ENCODE data around the gene NCR3LG1. TPM values are rescaled to one million over a fixed set of nuclear protein-coding genes. Genes with fewer than 3 reads are reported as not detected.

The NCR3LG1 gene
- polyA plus RNA-seq, 1 of the 3 experiments (the other 2 are of a cell fraction): 0.67 TPM

- Histone ChIP-seq H3K27me3 (ENCODE audit: insufficient read depth) (no peaks in the 10 kb centered on the region), H3F3A (replicated peaks; ENCODE audit: insufficient read depth) (no peaks in the 10 kb centered on the region), H3K79me2 (ENCODE audit: insufficient read depth) (no peaks in the 10 kb centered on the region), H4K20me1 (ENCODE audit: insufficient read depth) (no peaks in the 10 kb centered on the region), H3K36me3 (replicated peaks in 1 of 2; ENCODE audit: control insufficient read depth in 1 of 2, insufficient read depth in 2 of 2, low read length in 1 of 2) (no peaks in the 10 kb centered on the region), H3K9me2 (no peaks in the 10 kb centered on the region), H3K4me2 (no peak overlapping the region), H3K4me3 (ENCODE audit: low read depth in 2 of 2, low read length in 1 of 2) (no peak overlapping the region), H3K27ac (ENCODE audit: low read depth in 2 of 2, low read length in 1 of 2) (no peak overlapping the region), H2AFZ (ENCODE audit: low read depth) (no peak overlapping the region), H3K9ac (no peak overlapping the region), H3K4me1 (ENCODE audit: control insufficient read depth in 1 of 2, insufficient read depth in 2 of 2, low read depth in 1 of 2, low read length in 1 of 2) (peaks cover 0 to 16% of the 10 kb centered on the region in 2 experiments; a peak in 1 of 4 replicates), H3K9me3 (no peaks in the 10 kb centered on the region)
- no peak for TF ChIP-seq NFIC (IDR thresholded peaks at IDR 0.05; ENCODE audit: borderline replicate concordance)
- TF ChIP-seq EP300 (IDR thresholded peaks at IDR 0.05; ENCODE audit: borderline replicate concordance in 1 of 2, low read depth in 1 of 2, low read length in 1 of 2): no peak
- no peak for TF ChIP-seq SIN3A (IDR thresholded peaks at IDR 0.05; ENCODE audit: borderline replicate concordance, low read depth, low read length)
- ChIA-PET POLR2A (interaction anchor here (0.7 kb wide), 1 partner anchor 340 kb away, joined by 5 read pairs; no protein-coding TSS in a partner anchor), CTCF (interaction anchor here (0.7 to 4.2 kb wide), 6 partner anchors 20 to 120 kb away, joined by 3 to 13 read pairs (median 6); partner anchors contain the start of gene KCNJ11)
- 82% methylated on average over 5 of the region's 7 CpGs for WGBS (ENCODE audit: low lambda C conversion rate)
- no peak for DNase-seq
These were observed 57.0 kb downstream of the NCR3LG1 start for GRCh38 chr11:17408641-17409040.

DNA sequence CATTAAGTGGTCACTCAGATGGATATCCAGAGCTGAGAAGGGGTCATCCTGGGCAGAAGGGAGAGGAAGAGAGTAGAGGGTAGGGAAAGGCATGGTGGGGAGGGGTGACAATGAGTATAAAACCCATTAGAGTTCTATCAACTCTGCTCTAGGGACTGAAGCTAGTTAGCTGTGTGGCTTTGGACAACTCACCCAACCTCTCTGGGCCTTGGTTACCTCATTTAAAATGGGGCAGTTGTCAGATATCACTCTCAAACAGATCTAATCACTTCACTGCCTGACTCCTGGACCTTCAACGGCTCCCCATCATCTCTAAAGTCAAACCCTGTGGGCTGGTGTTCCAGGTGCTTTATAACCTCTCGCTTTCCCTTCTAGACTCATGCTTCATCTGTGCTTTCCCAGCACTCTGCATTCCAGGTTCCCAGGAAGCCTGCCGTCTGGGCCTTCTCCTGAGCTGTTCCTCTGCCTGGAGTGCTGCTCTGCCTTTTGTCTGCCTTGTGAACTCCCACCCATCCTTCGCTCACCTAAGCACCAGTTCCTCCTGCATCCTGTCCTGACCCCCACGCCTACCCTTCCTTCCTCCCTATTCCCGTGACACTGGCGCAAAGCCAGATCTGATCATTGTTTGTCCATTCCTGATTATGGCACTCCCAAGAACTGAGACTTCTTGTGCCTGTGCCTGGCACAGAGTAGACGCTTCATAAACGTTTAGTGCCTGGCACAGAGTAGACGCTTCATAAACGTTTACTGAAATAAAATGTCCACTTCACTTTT is 59.2 kb downstream of the NCR3LG1 start:
- POLR2A ChIA-PET: no interaction called here
- Histone ChIP-seq H3K9me3 (no peaks in the 10 kb centered on the region), H3K4me1 (ENCODE audit: control insufficient read depth in 1 of 2, insufficient read depth in 2 of 2, low read depth in 1 of 2, low read length in 1 of 2) (peaks cover 0 to 9% of the 10 kb centered on the region in 2 experiments; a peak in 1 of 4 replicates), H3K9ac (no peak overlapping the region), H3K9me2 (no peaks in the 10 kb centered on the region), H3K27ac (ENCODE audit: low read depth in 2 of 2, low read length in 1 of 2) (no peak overlapping the region), H3K4me3 (ENCODE audit: low read depth in 2 of 2, low read length in 1 of 2) (no peak overlapping the region), H4K20me1 (ENCODE audit: insufficient read depth) (no peaks in the 10 kb centered on the region), H2AFZ (ENCODE audit: low read depth) (no peak overlapping the region), H3K4me2 (no peak overlapping the region), H3F3A (replicated peaks; ENCODE audit: insufficient read depth) (no peaks in the 10 kb centered on the region), H3K27me3 (ENCODE audit: insufficient read depth) (no peaks in the 10 kb centered on the region), H3K79me2 (ENCODE audit: insufficient read depth) (no peaks in the 10 kb centered on the region), H3K36me3 (replicated peaks in 1 of 2; ENCODE audit: control insufficient read depth in 1 of 2, insufficient read depth in 2 of 2, low read length in 1 of 2) (no peaks in the 10 kb centered on the region)
- DNase-seq: no peak
- WGBS (ENCODE audit: low lambda C conversion rate): 48% methylated on average over 11 of the region's 11 CpGs
- CTCF ChIA-PET: interaction anchor here (0.7 to 1.6 kb wide), 3 partner anchors 24 to 94 kb away, joined by 3 to 5 read pairs (median 4); no protein-coding TSS in a partner anchor
- TF ChIP-seq, protein P1, sequence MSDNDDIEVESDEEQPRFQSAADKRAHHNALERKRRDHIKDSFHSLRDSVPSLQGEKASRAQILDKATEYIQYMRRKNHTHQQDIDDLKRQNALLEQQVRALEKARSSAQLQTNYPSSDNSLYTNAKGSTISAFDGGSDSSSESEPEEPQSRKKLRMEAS (IDR thresholded peaks at IDR 0.05; ENCODE audit: low read depth): no peak
- TF ChIP-seq FOXM1 (IDR thresholded peaks at IDR 0.05; ENCODE audit: low read depth) (no peak), SMC3 (IDR thresholded peaks at IDR 0.05; ENCODE audit: low read depth, low read length) (no peak), GABPA (IDR thresholded peaks at IDR 0.05; ENCODE audit: low read depth) (no peak), CHD2 (IDR thresholded peaks at IDR 0.05; ENCODE audit: low read length, partially characterized antibody) (no peak), NRF1 (IDR thresholded peaks at IDR 0.05; ENCODE audit: low read depth, low read length) (no peak), GATA2 (CRISPR knock-in tag; IDR thresholded peaks at IDR 0.05) (no peak)

- H3K4me3 ChIP-seq (ENCODE audit: low read depth in 2 of 2, low read length in 1 of 2): no peak overlapping the region
- no peaks in the 10 kb centered on the region for H3K79me2 ChIP-seq (ENCODE audit: insufficient read depth)
- H3K9me2 ChIP-seq: no peaks in the 10 kb centered on the region
- H3F3A ChIP-seq (replicated peaks; ENCODE audit: insufficient read depth): no peaks in the 10 kb centered on the region
- ChIA-PET CTCF (interaction anchor here (0.7 to 1.5 kb wide), 2 partner anchors 23 to 93 kb away, joined by 3 to 4 read pairs; no protein-coding TSS in a partner anchor), POLR2A (no interaction called here)
- no peaks in the 10 kb centered on the region for H3K9me3 ChIP-seq
- no peak overlapping the region for H3K9ac ChIP-seq
- H4K20me1 ChIP-seq (ENCODE audit: insufficient read depth): no peaks in the 10 kb centered on the region
- no peak for DNase-seq
- TF ChIP-seq USF2 (IDR thresholded peaks at IDR 0.05; ENCODE audit: borderline replicate concordance, low read depth, low read length) (no peak), GABPA (IDR thresholded peaks at IDR 0.05; ENCODE audit: low read depth) (no peak), FOXM1 (IDR thresholded peaks at IDR 0.05; ENCODE audit: low read depth) (no peak), FOXJ3 (CRISPR knock-in tag; IDR thresholded peaks at IDR 0.05) (no peak), CHD2 (IDR thresholded peaks at IDR 0.05; ENCODE audit: low read length, partially characterized antibody) (no peak), FOSL2 (IDR thresholded peaks at IDR 0.05; ENCODE audit: borderline replicate concordance, low read depth) (no peak)
- TF ChIP-seq, protein P1 (IDR thresholded peaks at IDR 0.05; ENCODE audit: low read depth): no peak
- H3K4me1 ChIP-seq (ENCODE audit: control insufficient read depth in 1 of 2, insufficient read depth in 2 of 2, low read depth in 1 of 2, low read length in 1 of 2): peaks cover 0 to 2% of the 10 kb centered on the region in 2 experiments; a peak in 1 of 4 replicates
- no peaks in the 10 kb centered on the region for H3K27me3 ChIP-seq (ENCODE audit: insufficient read depth)
- no peak overlapping the region for H3K4me2 ChIP-seq
- 84% methylated on average over 6 of the region's 6 CpGs for WGBS (ENCODE audit: low lambda C conversion rate)
- H3K36me3 ChIP-seq (replicated peaks in 1 of 2; ENCODE audit: control insufficient read depth in 1 of 2, insufficient read depth in 2 of 2, low read length in 1 of 2): no peaks in the 10 kb centered on the region
- no peak overlapping the region for H3K27ac ChIP-seq (ENCODE audit: low read depth in 2 of 2, low read length in 1 of 2)
- no peak overlapping the region for H2AFZ ChIP-seq (ENCODE audit: low read depth)
These were observed 59.8 kb downstream of the NCR3LG1 start for GRCh38 chr11:17411418-17411817.
